Tibial nerve (tissue), 4 donors: ENCODE data around the gene DGCR2. TPM values are rescaled to one million over a fixed set of nuclear protein-coding genes. Genes with fewer than 3 reads are reported as not detected.
"Not testable (repeated sequence)": the region's sequence is repeated elsewhere in the genome, so short reads cannot be mapped to it uniquely, and the experiment has no call there.

Experiments used
- DNase-seq, 2 donors: peaks; one replicate each; pipeline ENCODE4 v3.0.0-alpha.2; 2019; ENCODE audit warnings: low spot score in 2 of 2
- H3K27ac ChIP-seq, 4 donors: fragments of 200-600 bp; sonication (generic) in 3 of 4; one replicate each; pipeline ENCODE4 v1.5.1; 2017 to 2019; ENCODE audit warnings: mild to moderate bottlenecking in 1 of 4
- H3K27me3 ChIP-seq, 2 donors: fragments of 200-600 bp; sonication (generic) in 1 of 2; one replicate each; pipeline versions ENCODE4 v1.5.1 to v1.6.0; 2017 to 2019
- H3K36me3 ChIP-seq, 3 donors: fragments of 200-600 bp; sonication (generic); one replicate each; pipeline ENCODE4 v1.5.1; 2018 to 2019
- H3K4me1 ChIP-seq, 4 donors: fragments of 200-600 bp; sonication (generic) in 3 of 4; one replicate each; pipeline ENCODE4 v1.5.1; 2017 to 2019
- H3K4me3 ChIP-seq, 4 donors: fragments of 200-600 bp; sonication (generic) in 3 of 4; one replicate each; pipeline ENCODE4 v1.5.1; 2017 to 2019; ENCODE audit warnings: mild to moderate bottlenecking in 1 of 4, moderate library complexity in 1 of 4
- H3K9me3 ChIP-seq, 4 donors: fragments of 200-600 bp; sonication (generic) in 3 of 4; one replicate each; pipeline ENCODE4 v1.5.1; 2017 to 2019
- EP300 ChIP-seq, 2 donors: sonication (generic); formaldehyde crosslinking; IDR thresholded peaks; one replicate each; pipeline ENCODE4 v1.6.1; 2017; ENCODE audit warnings: antibody characterized with exemption in 2 of 2, mild to moderate bottlenecking in 1 of 2
- POLR2A ChIP-seq, 2 donors: fragments of 450-650 bp; IDR thresholded peaks; one replicate each; pipeline ENCODE4 v1.6.1; 2017; ENCODE audit warnings: antibody characterized with exemption in 2 of 2, mild to moderate bottlenecking in 2 of 2, moderate library complexity in 2 of 2
- WGBS, 2 donors: methylation state at CpG; one replicate each; pipeline ENCODE4 v1.1.5; 2018; 5-methylcytosine and 5-hydroxymethylcytosine counted together
- small RNA-seq: library from RNA; depleted of rRNA; stranded (forward); fragments of <200 nt; gene quantifications from one replicate; pipeline ENCODE3, GENCODE V24; 2016
- total RNA-seq, 4 donors: library from RNA; depleted of rRNA; stranded (reverse); fragments of >200 nt; gene quantifications; one replicate each; pipeline ENCODE4 v1.1.0, GENCODE V29; 2016
- TF ChIP-seq, protein P1 (sequence below), 5 experiments: fragments of 200-600 bp in 3 of 5; fragments of 450-650 bp in 2 of 5; sonication (generic) in 3 of 5; IDR thresholded peaks; one replicate each; pipeline ENCODE4 v1.5.1; 2016 to 2019; ENCODE audit warnings: antibody characterized with exemption in 5 of 5, mild to moderate bottlenecking in 3 of 5, moderate library complexity in 2 of 5

DGCR2 gene
- total RNA-seq, 4 donors from 2014 or later, result 57.6 to 68.0 (median 58.9) TPM

- Histone ChIP-seq H3K27ac (no peak overlapping the region), H3K9me3 (no peaks in the 10 kb centered on the region), H3K4me1 (no peaks in the 10 kb centered on the region), H3K36me3 (no peaks in the 10 kb centered on the region), H3K4me3 (no peak overlapping the region), H3K27me3 (no peaks in the 10 kb centered on the region)
- 95 to 97% methylated on average over 4 of the region's 4 CpGs for WGBS, 2 donors
- TF ChIP-seq POLR2A (IDR thresholded peaks at IDR 0.05) (no peak), EP300 (IDR thresholded peaks at IDR 0.05) (no peak)
- TF ChIP-seq, protein P1, sequence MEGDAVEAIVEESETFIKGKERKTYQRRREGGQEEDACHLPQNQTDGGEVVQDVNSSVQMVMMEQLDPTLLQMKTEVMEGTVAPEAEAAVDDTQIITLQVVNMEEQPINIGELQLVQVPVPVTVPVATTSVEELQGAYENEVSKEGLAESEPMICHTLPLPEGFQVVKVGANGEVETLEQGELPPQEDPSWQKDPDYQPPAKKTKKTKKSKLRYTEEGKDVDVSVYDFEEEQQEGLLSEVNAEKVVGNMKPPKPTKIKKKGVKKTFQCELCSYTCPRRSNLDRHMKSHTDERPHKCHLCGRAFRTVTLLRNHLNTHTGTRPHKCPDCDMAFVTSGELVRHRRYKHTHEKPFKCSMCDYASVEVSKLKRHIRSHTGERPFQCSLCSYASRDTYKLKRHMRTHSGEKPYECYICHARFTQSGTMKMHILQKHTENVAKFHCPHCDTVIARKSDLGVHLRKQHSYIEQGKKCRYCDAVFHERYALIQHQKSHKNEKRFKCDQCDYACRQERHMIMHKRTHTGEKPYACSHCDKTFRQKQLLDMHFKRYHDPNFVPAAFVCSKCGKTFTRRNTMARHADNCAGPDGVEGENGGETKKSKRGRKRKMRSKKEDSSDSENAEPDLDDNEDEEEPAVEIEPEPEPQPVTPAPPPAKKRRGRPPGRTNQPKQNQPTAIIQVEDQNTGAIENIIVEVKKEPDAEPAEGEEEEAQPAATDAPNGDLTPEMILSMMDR (IDR thresholded peaks at IDR 0.05), result no peak
- DNase-seq, result no peak
Observed at GRCh38 chr22:18988958-18989357, 133.3 kb downstream of the DGCR2 start.

DNA sequence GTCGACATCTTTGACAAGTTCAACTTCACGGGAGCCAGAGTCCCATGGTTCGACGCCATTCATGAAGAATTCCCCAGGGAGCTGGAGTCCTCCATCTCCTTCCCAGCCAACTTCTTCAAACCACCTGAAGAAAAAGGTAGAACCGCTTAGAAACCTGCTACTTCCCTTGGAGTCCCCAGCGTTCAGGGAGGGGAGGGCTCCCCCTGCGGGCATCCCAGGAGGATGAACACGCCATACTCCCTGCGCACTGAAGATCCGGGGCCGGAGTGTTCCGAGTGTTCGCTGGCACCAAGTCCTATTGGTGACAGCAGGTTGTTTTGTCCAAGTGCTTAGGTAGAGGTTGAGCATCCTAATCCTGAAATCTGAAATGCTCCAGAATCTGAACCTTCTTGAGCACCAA is 134.4 kb downstream of the DGCR2 start:
- H3K4me3 ChIP-seq, result no peak overlapping the region
- H3K36me3 ChIP-seq, result no peaks in the 10 kb centered on the region
- H3K9me3 ChIP-seq, result no peaks in the 10 kb centered on the region
- H3K4me1 ChIP-seq, result no peaks in the 10 kb centered on the region
- no peaks in the 10 kb centered on the region for H3K27me3 ChIP-seq
- WGBS, 2 donors, result 25 to 44% methylated on average over 11 to 13 of the region's 13 CpGs
- no peak for DNase-seq
- TF ChIP-seq POLR2A (IDR thresholded peaks at IDR 0.05), result no peak
- TF ChIP-seq, protein P1 (IDR thresholded peaks at IDR 0.05), result no peak
- TF ChIP-seq EP300 (IDR thresholded peaks at IDR 0.05), result no peak
- no peak overlapping the region for H3K27ac ChIP-seq

GRCh38 chr22:18987114-18987513 is 135.1 kb downstream of the DGCR2 start:
- WGBS, 2 donors, result 65 to 69% methylated on average over 5 of the region's 5 CpGs
- DNase-seq, H3K4me3 ChIP-seq: not testable (repeated sequence)

More at GRCh38 chr22:18987114-18987513, 135.1 kb downstream of the DGCR2 start:
- not testable (repeated sequence) for H3K9me3 ChIP-seq, H3K27ac ChIP-seq, H3K36me3 ChIP-seq, H3K4me1 ChIP-seq, H3K27me3 ChIP-seq

Small RNA genes within 50 kb of the gene (small RNA-seq; reads per million reads assigned to genes)
- gene RF00019, result not detected

Other genes starting within 250 kb of the DGCR2 start
- 10 to 100 TPM in 2 of 4 donors, 1 to 10 TPM in 2; 6.6 to 19.0 (median 12.9) TPM for gene DGCR6, start 216.1 kb downstream of the DGCR2 start, total RNA-seq
- gene PRODH, start 186.1 kb downstream of the DGCR2 start, total RNA-seq, result 100 to 1,000 TPM in 3 of 4 donors, 10 to 100 TPM in 1; 48.3 to 202 (median 147) TPM
- under 1 TPM in 1 of 4 donors, not detected in 3; 0.30 TPM for gene TSSK2, start 8.9 kb upstream of the DGCR2 start, total RNA-seq
- 10 to 100 TPM; 15.3 to 18.6 (median 16.4) TPM for gene ESS2, start 22.2 kb upstream of the DGCR2 start, total RNA-seq
- gene GSC2, start 27.9 kb upstream of the DGCR2 start, total RNA-seq, result not detected
- gene SLC25A1, start 56.3 kb upstream of the DGCR2 start, total RNA-seq, result 100 to 1,000 TPM in 1 of 4 donors, 10 to 100 TPM in 3; 46.9 to 100 (median 86.2) TPM
- 10 to 100 TPM; 22.6 to 35.9 (median 26.8) TPM for gene CLTCL1, start 169.3 kb upstream of the DGCR2 start, total RNA-seq